ENCODE data around the gene KLHL17. TPM values are rescaled to one million over a fixed set of nuclear protein-coding genes. Genes with fewer than 3 reads are reported as not detected.

The KLHL17 gene
- polyA plus RNA-seq, 2 of the 4 experiments (the other 2 are of a cell fraction): 5.7 to 21.6 TPM

- 87% methylated on average over 14 of the region's 28 CpGs for WGBS (ENCODE audit: missing lambda C conversion rate)
- CTCF ChIA-PET: interaction anchor here (2.7 to 3.7 kb wide), 2 partner anchors 33 to 69 kb away, joined by 11 to 26 read pairs; no protein-coding TSS in a partner anchor
- TF ChIP-seq CBX2 (IDR thresholded peaks at IDR 0.05; ENCODE audit: borderline replicate concordance, low read depth): no peak
- TF ChIP-seq KDM5A (IDR thresholded peaks at IDR 0.05): no peak
- no peak for TF ChIP-seq BHLHE40 (IDR thresholded peaks at IDR 0.05; ENCODE audit: low read depth, low read length)
- no peak for TF ChIP-seq HES2 (IDR thresholded peaks at IDR 0.05)
- TF ChIP-seq FOSB (CRISPR knock-in tag; IDR thresholded peaks at IDR 0.05): no peak
- no peak for TF ChIP-seq RNF2 (IDR thresholded peaks at IDR 0.05; ENCODE audit: borderline replicate concordance, low read depth)
- TF ChIP-seq TFCP2L1 (CRISPR knock-in tag; IDR thresholded peaks at IDR 0.05): no peak
- no peak for TF ChIP-seq PBX3 (IDR thresholded peaks at IDR 0.05)
- TF ChIP-seq POLR2A (IDR thresholded peaks at IDR 0.05; ENCODE audit: low read length): no peak
- TF ChIP-seq MYC (IDR thresholded peaks at IDR 0.05; ENCODE audit: borderline replicate concordance, low read length): no peak
- TF ChIP-seq KDM1A (IDR thresholded peaks at IDR 0.05; ENCODE audit: low read depth): no peak
- TF ChIP-seq FOXS1 (CRISPR knock-in tag; IDR thresholded peaks at IDR 0.05): no peak
- TF ChIP-seq ESRRA (IDR thresholded peaks at IDR 0.05; ENCODE audit: borderline replicate concordance, low read length): no peak
Measured at GRCh38 chr1:973459-974292, 13.3 kb downstream of the KLHL17 start.

GRCh38 chr1:974293-974640 is 13.9 kb downstream of the KLHL17 start:
- CTCF ChIA-PET: interaction anchor here (0.8 to 3.7 kb wide), 3 partner anchors 34 to 70 kb away, joined by 3 to 26 read pairs (median 11); partner anchors contain the start of gene AGRN
- POLR2A ChIA-PET: no interaction called here
- DNase-seq (ENCODE audit: low read depth in 1 of 2, low spot score in 1 of 2) (no peak), FAIRE-seq (no peak), ATAC-seq (no peak)
- 95% methylated on average over 3 of the region's 11 CpGs for WGBS (ENCODE audit: missing lambda C conversion rate)
- H3K4me3 ChIP-seq: no peak overlapping the region
- H3K27ac ChIP-seq: no peak overlapping the region
- TF ChIP-seq E2F6 (IDR thresholded peaks at IDR 0.05; ENCODE audit: borderline replicate concordance, low read depth) (no peak), NFE2L2 (conservative IDR thresholded peaks at IDR 0.05; ENCODE audit: low read length) (no peak), NPAS2 (CRISPR knock-in tag; IDR thresholded peaks at IDR 0.05; ENCODE audit: borderline replicate concordance) (no peak), ZC3H11A (IDR thresholded peaks at IDR 0.05) (no peak), RFX5 (IDR thresholded peaks at IDR 0.05) (no peak), HOXB5 (CRISPR knock-in tag; IDR thresholded peaks at IDR 0.05) (no peak), PBX3 (IDR thresholded peaks at IDR 0.05) (no peak), ZNF302 (CRISPR knock-in tag; IDR thresholded peaks at IDR 0.05) (no peak)
- peaks cover 7% of the 10 kb centered on the region; the same call in 1 of the 3 replicates for H3K4me1 ChIP-seq
- no peak overlapping the region for H3K4me2 ChIP-seq
- no peaks in the 10 kb centered on the region for H3K9me3 ChIP-seq

More at GRCh38 chr1:973459-974292, 13.3 kb downstream of the KLHL17 start:
- FAIRE-seq (no peak), DNase-seq (ENCODE audit: low read depth in 1 of 2, low spot score in 1 of 2) (no peak), ATAC-seq (no peak)
- POLR2A ChIA-PET: no interaction called here
- Histone ChIP-seq H3K4me1 (peaks cover 7% of the 10 kb centered on the region; the same call in 1 of the 3 replicates), H3K4me3 (no peak overlapping the region), H3K27ac (no peak overlapping the region), H3K4me2 (no peak overlapping the region), H3K9me3 (no peaks in the 10 kb centered on the region)
